K562 (cell line): ENCODE measurements around the gene PTCH2. TPM values are rescaled to one million over a fixed set of nuclear protein-coding genes. Genes with fewer than 3 reads are reported as not detected.

ENCODE experiments used
- DACH1 ChIP-seq: fragments of 450-650 bp; IDR thresholded peaks from 2 replicates; pipeline ENCODE4 v1.6.1; 2018; ENCODE audit not compliant: partially characterized antibody
- FOXA3 ChIP-seq, 2 experiments: fragments of 450-650 bp in 1 of 2; sonication (generic) in 1 of 2; formaldehyde crosslinking; IDR thresholded peaks in 1 of 2; conservative IDR thresholded peaks in 1 of 2; 2 replicates each; pipeline versions ENCODE4 v1.4.0 to v1.8.0; 2020 to 2022; ENCODE audit warnings: mild to moderate bottlenecking in 2 of 2, missing genetic modification reagents in 1 of 2
- FOXO4 ChIP-seq: fragments of 450-650 bp; formaldehyde crosslinking; IDR thresholded peaks from 2 replicates; pipeline ENCODE4 v1.4.0; 2020; ENCODE audit warnings: mild to moderate bottlenecking, moderate library complexity
- FUS ChIP-seq: fragments of 200-400 bp; formaldehyde crosslinking; optimal IDR thresholded peaks from 2 replicates; pipeline ENCODE3; 2017; ENCODE audit warnings: low read depth, low read length
- LCOR ChIP-seq: sonication (generic); formaldehyde crosslinking; IDR thresholded peaks from 2 replicates; pipeline ENCODE4 v1.8.0; 2022; ENCODE audit warnings: mild to moderate bottlenecking, missing genetic modification reagents
- NFATC3 ChIP-seq: fragments of 450-650 bp; IDR thresholded peaks from 2 replicates; pipeline ENCODE4 v1.6.1; 2017; ENCODE audit warnings: mild to moderate bottlenecking
- NFIX ChIP-seq: fragments of 250-450 bp; sonication (Bioruptor Pico); IDR thresholded peaks from 2 replicates; pipeline ENCODE4 v1.4.0; 2020; ENCODE audit warnings: low read depth, mild to moderate bottlenecking, moderate library complexity
- NFYB ChIP-seq: IDR thresholded peaks from 2 replicates; pipeline ENCODE4 v1.6.1; 2011; ENCODE audit warnings: mild to moderate bottlenecking, moderate library complexity; ENCODE audit not compliant: insufficient read length; ENCODE audit errors: extremely low read depth
- NKRF ChIP-seq: fragments of 450-650 bp; IDR thresholded peaks from 2 replicates; pipeline ENCODE4 v1.6.1; 2016; ENCODE audit warnings: borderline replicate concordance
- NRF1 ChIP-seq, 2 experiments: fragments of 450-650 bp; IDR thresholded peaks in 1 of 2; conservative IDR thresholded peaks in 1 of 2; 2 replicates each; pipeline ENCODE4 v1.6.1; 2014; ENCODE audit warnings: mild to moderate bottlenecking in 2 of 2
- PHB2 ChIP-seq: fragments of 450-650 bp; IDR thresholded peaks from 2 replicates; pipeline ENCODE4 v1.6.1; 2017; ENCODE audit warnings: low read depth
- RAD21 ChIP-seq, 2 experiments: fragments of 250-450 bp in 1 of 2; fragments of 450-650 bp in 1 of 2; sonication (Bioruptor Pico) in 1 of 2; formaldehyde crosslinking in 1 of 2; IDR thresholded peaks in 1 of 2; conservative IDR thresholded peaks in 1 of 2; 2 replicates each; pipeline versions ENCODE4 v1.4.0 to v1.8.0; 2020 to 2022; ENCODE audit warnings: mild to moderate bottlenecking in 2 of 2, moderate library complexity in 1 of 2
- SMARCA4 ChIP-seq: fragments of 450-650 bp; IDR thresholded peaks from 2 replicates; pipeline ENCODE4 v1.6.1; 2016
- TAF7 ChIP-seq: fragments of 450-650 bp; IDR thresholded peaks from 2 replicates; pipeline ENCODE4 v1.6.1; 2016; ENCODE audit warnings: missing genetic modification characterization, missing compliant biosample characterization
- TRIM24 ChIP-seq, 2 experiments: fragments of 450-650 bp; IDR thresholded peaks; 2 replicates each; pipeline ENCODE4 v1.6.1; 2016
- ZFP36 ChIP-seq: fragments of 150-350 bp; IDR thresholded peaks from 2 replicates; pipeline ENCODE4 v1.6.1; 2018; ENCODE audit warnings: low read length, low read depth; ENCODE audit not compliant: partially characterized antibody
- ZFX ChIP-seq: sonication (generic); formaldehyde crosslinking; IDR thresholded peaks from 2 replicates; pipeline ENCODE4 v1.8.0; 2022; ENCODE audit warnings: mild to moderate bottlenecking, missing genetic modification reagents, moderate library complexity
- ZNF143 ChIP-seq: sonication (generic); formaldehyde crosslinking; IDR thresholded peaks from 2 replicates; pipeline ENCODE4 v1.9.0; 2022; ENCODE audit warnings: mild to moderate bottlenecking, missing genetic modification reagents
- ZNF444 ChIP-seq: fragments of 250-450 bp; sonication (Bioruptor Pico); IDR thresholded peaks from 2 replicates; pipeline ENCODE4 v1.4.0; 2020; ENCODE audit warnings: mild to moderate bottlenecking, moderate library complexity
- ZSCAN29 ChIP-seq: fragments of 450-650 bp; IDR thresholded peaks from 2 replicates; pipeline ENCODE4 v1.6.1; 2017
- polyA plus RNA-seq, 8 experiments: library from polyadenylated mRNA; depleted of rRNA in 4 of 8; stranded (reverse) in 5 of 8; unstranded in 3 of 8; fragments of >200 nt; fragmentation: Nextera tagmentation in 2 of 8; fragmentation: Illumina TruSeq in 1 of 8; extraction: Ambion mirVana in 2 of 8; extraction: Trizol in 1 of 8; gene quantifications; 2 replicates each; pipeline versions ENCODE4 v1.2.1 to v1.2.3, GENCODE V29; 2011 to 2014; ENCODE audit warnings: inconsistent platforms in 1 of 8, missing spikeins in 1 of 8
- total RNA-seq, 7 experiments: library from RNA; depleted of rRNA in 6 of 7; stranded (reverse); fragments of >200 nt in 6 of 7; fragmentation: Illumina TruSeq in 2 of 7; extraction: Trizol in 2 of 7; gene quantifications; 2 replicates each; pipeline versions ENCODE4 v1.2.1 to v1.2.3, GENCODE V29; 2011 to 2021; ENCODE audit warnings: low replicate concordance in 1 of 7
- TF ChIP-seq, protein P1 (sequence below): sonication (generic); formaldehyde crosslinking; IDR thresholded peaks from 2 replicates; pipeline ENCODE4 v1.8.1; 2023; ENCODE audit warnings: mild to moderate bottlenecking, missing genetic modification reagents, moderate library complexity
- TF ChIP-seq, protein P2 (sequence below): sonication (generic); formaldehyde crosslinking; IDR thresholded peaks from 2 replicates; pipeline ENCODE4 v1.5.0; 2020; ENCODE audit warnings: missing genetic modification reagents
- TF ChIP-seq, protein P3 (sequence below): sonication (generic); formaldehyde crosslinking; IDR thresholded peaks from 2 replicates; pipeline ENCODE4 v1.8.0; 2022; ENCODE audit warnings: mild to moderate bottlenecking, missing genetic modification reagents

Gene PTCH2
- total and polyA plus RNA-seq, 9 of the 15 experiments (the other 6 are each of a cell fraction or from before 2014, with no cell fraction given) = 0.15 to 27.3 (median 0.48) TPM; not detected in 1

GRCh38 chr1:44775078-44775929, 67.7 kb downstream of the PTCH2 start, which contains the start of gene RPS8 (continued):
- TF ChIP-seq FUS = peak; percentile 79
- peak; percentile 99 for TF ChIP-seq NKRF
- TF ChIP-seq, protein P1, sequence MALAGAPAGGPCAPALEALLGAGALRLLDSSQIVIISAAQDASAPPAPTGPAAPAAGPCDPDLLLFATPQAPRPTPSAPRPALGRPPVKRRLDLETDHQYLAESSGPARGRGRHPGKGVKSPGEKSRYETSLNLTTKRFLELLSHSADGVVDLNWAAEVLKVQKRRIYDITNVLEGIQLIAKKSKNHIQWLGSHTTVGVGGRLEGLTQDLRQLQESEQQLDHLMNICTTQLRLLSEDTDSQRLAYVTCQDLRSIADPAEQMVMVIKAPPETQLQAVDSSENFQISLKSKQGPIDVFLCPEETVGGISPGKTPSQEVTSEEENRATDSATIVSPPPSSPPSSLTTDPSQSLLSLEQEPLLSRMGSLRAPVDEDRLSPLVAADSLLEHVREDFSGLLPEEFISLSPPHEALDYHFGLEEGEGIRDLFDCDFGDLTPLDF (CRISPR knock-in tag) = peak; percentile 83
- TF ChIP-seq NFIX = no peak
- peak; percentile 70 to 82 for TF ChIP-seq TRIM24 (IDR thresholded peaks at IDR 0.05)
- TF ChIP-seq, protein P2, sequence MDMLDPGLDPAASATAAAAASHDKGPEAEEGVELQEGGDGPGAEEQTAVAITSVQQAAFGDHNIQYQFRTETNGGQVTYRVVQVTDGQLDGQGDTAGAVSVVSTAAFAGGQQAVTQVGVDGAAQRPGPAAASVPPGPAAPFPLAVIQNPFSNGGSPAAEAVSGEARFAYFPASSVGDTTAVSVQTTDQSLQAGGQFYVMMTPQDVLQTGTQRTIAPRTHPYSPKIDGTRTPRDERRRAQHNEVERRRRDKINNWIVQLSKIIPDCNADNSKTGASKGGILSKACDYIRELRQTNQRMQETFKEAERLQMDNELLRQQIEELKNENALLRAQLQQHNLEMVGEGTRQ (CRISPR knock-in tag) = peak; percentile 54
- peak; percentile 90 for TF ChIP-seq SMARCA4
- no peak for TF ChIP-seq NFYB
- TF ChIP-seq ZSCAN29 = no peak
- peak; percentile 96 for TF ChIP-seq ZFX (CRISPR knock-in tag)
- TF ChIP-seq LCOR (CRISPR knock-in tag) = peak; percentile 29; the same call in 1 of the 2 replicates
- no peak for TF ChIP-seq DACH1
- peak; percentile 19 for TF ChIP-seq ZFP36
- TF ChIP-seq RAD21 (CRISPR knock-in tag; conservative IDR thresholded peaks at IDR 0.05 in 1 of 2, IDR thresholded peaks at IDR 0.05 in 1 of 2) = no peak
- TF ChIP-seq NFATC3 = peak; percentile 91
- no peak; the same call in 1 of the 2 replicates for TF ChIP-seq ZNF444
- TF ChIP-seq FOXA3 (CRISPR knock-in tag; conservative IDR thresholded peaks at IDR 0.05 in 1 of 2, IDR thresholded peaks at IDR 0.05 in 1 of 2) = peak in 1 of 2 experiments; percentile 74; a peak in 3 of 4 replicates
- TF ChIP-seq ZNF143 (CRISPR knock-in tag) = peak; percentile 70
- peak; percentile 43 to 62; a peak in 3 of 4 replicates for TF ChIP-seq NRF1 (conservative IDR thresholded peaks at IDR 0.05 in 1 of 2, IDR thresholded peaks at IDR 0.05 in 1 of 2)
- TF ChIP-seq, protein P3, sequence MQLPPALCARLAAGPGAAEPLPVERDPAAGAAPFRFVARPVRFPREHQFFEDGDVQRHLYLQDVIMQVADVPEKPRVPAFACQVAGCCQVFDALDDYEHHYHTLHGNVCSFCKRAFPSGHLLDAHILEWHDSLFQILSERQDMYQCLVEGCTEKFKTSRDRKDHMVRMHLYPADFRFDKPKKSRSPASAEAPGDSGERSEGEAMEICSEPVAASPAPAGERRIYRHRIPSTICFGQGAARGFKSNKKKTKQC (CRISPR knock-in tag) = peak; percentile 50
- TF ChIP-seq PHB2 = peak; percentile 77
- no peak for TF ChIP-seq FOXO4 (CRISPR knock-in tag)
- TF ChIP-seq TAF7 (tag) = peak; percentile 98
